ENCODE results near the gene LPCAT1. TPM values are rescaled to one million over a fixed set of nuclear protein-coding genes. Genes with fewer than 3 reads are reported as not detected.

Gene LPCAT1
- total RNA-seq, 1 donor, result 41.3 TPM

- peak; percentile 27 for DNase-seq (ENCODE audit: low read depth)
- TF ChIP-seq, protein P1, sequence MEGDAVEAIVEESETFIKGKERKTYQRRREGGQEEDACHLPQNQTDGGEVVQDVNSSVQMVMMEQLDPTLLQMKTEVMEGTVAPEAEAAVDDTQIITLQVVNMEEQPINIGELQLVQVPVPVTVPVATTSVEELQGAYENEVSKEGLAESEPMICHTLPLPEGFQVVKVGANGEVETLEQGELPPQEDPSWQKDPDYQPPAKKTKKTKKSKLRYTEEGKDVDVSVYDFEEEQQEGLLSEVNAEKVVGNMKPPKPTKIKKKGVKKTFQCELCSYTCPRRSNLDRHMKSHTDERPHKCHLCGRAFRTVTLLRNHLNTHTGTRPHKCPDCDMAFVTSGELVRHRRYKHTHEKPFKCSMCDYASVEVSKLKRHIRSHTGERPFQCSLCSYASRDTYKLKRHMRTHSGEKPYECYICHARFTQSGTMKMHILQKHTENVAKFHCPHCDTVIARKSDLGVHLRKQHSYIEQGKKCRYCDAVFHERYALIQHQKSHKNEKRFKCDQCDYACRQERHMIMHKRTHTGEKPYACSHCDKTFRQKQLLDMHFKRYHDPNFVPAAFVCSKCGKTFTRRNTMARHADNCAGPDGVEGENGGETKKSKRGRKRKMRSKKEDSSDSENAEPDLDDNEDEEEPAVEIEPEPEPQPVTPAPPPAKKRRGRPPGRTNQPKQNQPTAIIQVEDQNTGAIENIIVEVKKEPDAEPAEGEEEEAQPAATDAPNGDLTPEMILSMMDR (IDR thresholded peaks at IDR 0.05; ENCODE audit: insufficient read depth, low read length), result no peak
- H3K4me3 ChIP-seq (ENCODE audit: low read depth, low read length), result no peak overlapping the region
Observed at GRCh38 chr5:1497795-1498622, 25.8 kb downstream of the LPCAT1 start.

DNA sequence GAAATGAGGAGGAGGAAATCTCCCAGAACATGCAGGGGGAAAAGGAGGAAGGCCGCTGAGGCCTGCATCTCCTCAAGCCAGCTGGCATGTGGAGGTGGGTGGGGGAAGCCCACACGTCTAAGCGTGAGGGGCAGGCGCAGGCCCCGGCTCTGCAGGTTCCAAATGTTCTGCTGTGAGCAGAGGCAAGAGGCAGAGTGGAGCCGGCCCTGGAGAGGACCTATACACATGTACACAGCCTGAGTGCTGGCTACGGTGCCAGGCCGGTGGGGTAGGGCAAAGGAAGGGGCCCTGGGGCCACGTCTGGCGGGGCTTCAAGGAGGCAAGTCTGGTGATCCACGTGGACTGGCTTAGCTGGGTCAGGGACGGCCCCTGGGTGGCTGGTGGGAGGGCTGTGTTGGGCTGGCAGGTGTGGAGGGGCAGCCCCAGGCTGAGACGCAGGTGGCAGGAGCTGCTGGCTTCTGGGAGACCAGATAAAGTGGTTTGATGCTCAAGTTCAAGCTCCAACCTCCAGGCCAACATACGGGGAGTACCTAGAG, 26.4 kb downstream of the LPCAT1 start:
- TF ChIP-seq, protein P1 (IDR thresholded peaks at IDR 0.05; ENCODE audit: insufficient read depth, low read length), result no peak
- no peak overlapping the region for H3K4me3 ChIP-seq (ENCODE audit: low read depth, low read length)
- DNase-seq (ENCODE audit: low read depth), result no peak

- H3K4me3 ChIP-seq (ENCODE audit: low read depth, low read length), result no peak overlapping the region
- TF ChIP-seq, protein P1 (IDR thresholded peaks at IDR 0.05; ENCODE audit: insufficient read depth, low read length), result no peak
- DNase-seq (ENCODE audit: low read depth), result no peak
Observed at GRCh38 chr5:1495525-1495897, 28.2 kb downstream of the LPCAT1 start.

DNA sequence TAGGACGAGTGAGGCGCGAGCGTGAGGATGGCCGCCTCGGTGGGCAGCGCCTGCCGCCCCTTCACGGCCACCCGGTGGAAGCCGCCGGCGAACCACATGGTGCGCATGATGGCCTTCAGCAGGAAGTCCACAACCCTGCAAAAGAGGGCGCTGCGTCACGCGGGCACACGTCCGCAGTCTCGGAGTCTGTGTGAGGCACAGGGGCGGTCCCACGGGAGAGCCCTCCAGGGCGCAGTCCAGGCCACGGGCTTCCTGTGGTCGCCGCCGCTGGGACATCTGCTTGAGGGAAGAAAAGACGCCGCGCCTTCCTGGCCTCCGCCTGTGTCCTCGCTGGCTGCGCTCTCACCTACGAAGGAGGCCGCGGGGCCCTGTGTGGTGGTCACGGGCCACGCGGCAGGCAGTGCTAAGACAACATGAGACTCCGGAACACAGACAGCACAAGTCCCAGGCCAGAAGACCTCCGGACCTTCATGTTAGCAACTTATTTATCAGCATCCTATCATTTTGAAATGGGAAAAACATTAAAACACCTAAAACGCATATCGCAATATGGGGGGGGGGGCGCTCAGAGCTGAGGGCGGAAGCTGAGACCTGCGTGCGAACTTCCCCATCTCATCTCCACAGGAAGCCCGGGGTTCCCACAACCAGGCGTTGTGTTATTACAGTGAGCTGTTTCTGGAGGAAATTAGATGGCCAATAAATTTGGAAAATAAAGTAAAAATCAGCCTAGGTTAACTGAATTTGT, 28.8 kb downstream of the LPCAT1 start:
- no peak for DNase-seq (ENCODE audit: low read depth)
- TF ChIP-seq, protein P1 (IDR thresholded peaks at IDR 0.05; ENCODE audit: insufficient read depth, low read length), result no peak
- no peak overlapping the region for H3K4me3 ChIP-seq (ENCODE audit: low read depth, low read length)

GRCh38 chr5:1493941-1494340, 29.8 kb downstream of the LPCAT1 start:
- no peak overlapping the region for H3K4me3 ChIP-seq (ENCODE audit: low read depth, low read length)
- TF ChIP-seq, protein P1 (IDR thresholded peaks at IDR 0.05; ENCODE audit: insufficient read depth, low read length), result no peak
- no peak for DNase-seq (ENCODE audit: low read depth)

- TF ChIP-seq, protein P1 (IDR thresholded peaks at IDR 0.05; ENCODE audit: insufficient read depth, low read length), result no peak
- no peak for DNase-seq (ENCODE audit: low read depth)
- H3K4me3 ChIP-seq (ENCODE audit: low read depth, low read length), result no peak overlapping the region
Observed at GRCh38 chr5:1493413-1493812, 30.3 kb downstream of the LPCAT1 start.

Measured in fibroblast of the aortic adventitia (primary cell).